Progenitor cell of endocrine pancreas (in vitro differentiated cells): Measurements from ENCODE around the gene LRP1B. TPM values are rescaled to one million over a fixed set of nuclear protein-coding genes. Genes with fewer than 3 reads are reported as not detected.

Experiments used
- DNase-seq: peaks from one replicate; pipeline ENCODE4 v3.0.0; 2021; ENCODE audit warnings: low spot score; ENCODE audit not compliant: unreplicated experiment
- H3K27ac Mint-ChIP-seq: 2 replicates; pipeline ENCODE4 v1.8.0; 2021; ENCODE audit warnings: mild to moderate bottlenecking, moderate library complexity, mixed read lengths
- H3K27me3 Mint-ChIP-seq: 2 replicates; pipeline ENCODE4 v1.8.0; 2021; ENCODE audit warnings: mixed read lengths
- H3K36me3 Mint-ChIP-seq: 2 replicates; pipeline ENCODE4 v1.8.0; 2022; ENCODE audit warnings: mixed read lengths; ENCODE audit not compliant: insufficient read depth
- H3K4me1 Mint-ChIP-seq: 2 replicates; pipeline ENCODE4 v1.8.0; 2021; ENCODE audit warnings: low read depth, mixed read lengths
- H3K4me3 Mint-ChIP-seq: 2 replicates; pipeline ENCODE4 v1.8.0; 2021; ENCODE audit warnings: low read depth, mild to moderate bottlenecking, moderate library complexity, mixed read lengths
- H3K9me3 Mint-ChIP-seq: 2 replicates; pipeline ENCODE4 v1.8.0; 2021; ENCODE audit warnings: low read depth, mixed read lengths
- total RNA-seq: library from RNA; stranded (reverse); gene quantifications from 2 replicates; pipeline ENCODE4 v1.2.1, GENCODE V29; 2021
- TF ChIP-seq, protein P1 (sequence below): fragments of 200-600 bp; sonication (generic); IDR thresholded peaks from one replicate; pipeline ENCODE4 v1.5.0; 2021; ENCODE audit warnings: antibody characterized with exemption, mild to moderate bottlenecking; ENCODE audit not compliant: unreplicated experiment

LRP1B gene
- total RNA-seq, 1 donor from 2014 or later = 0.57 TPM

DNA sequence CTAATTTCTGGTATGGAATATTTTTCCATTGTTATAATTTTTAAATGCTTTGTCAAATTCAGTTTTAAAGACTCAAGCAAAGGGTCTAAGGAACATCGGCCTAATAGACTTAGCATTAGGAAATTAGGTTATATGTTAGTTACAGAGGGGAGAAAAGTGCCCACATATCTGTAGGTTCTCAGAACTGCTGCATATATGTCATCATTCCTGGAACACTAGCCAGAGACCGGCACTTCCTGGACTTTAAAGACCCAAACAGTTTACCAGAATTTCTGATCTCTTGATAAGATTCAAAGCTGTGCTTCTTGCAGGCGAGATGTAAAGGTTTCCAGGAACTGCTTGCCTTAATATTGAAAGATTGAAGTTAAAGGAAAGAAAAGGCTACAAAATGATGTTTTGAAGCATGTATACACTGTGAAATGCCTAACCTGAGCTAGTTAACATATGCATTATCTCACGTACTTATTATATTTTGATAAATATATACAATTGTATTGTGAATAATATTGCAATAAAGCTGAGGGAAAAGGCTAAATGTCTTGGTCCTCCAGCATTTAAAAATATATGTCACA lies 993.6 kb downstream of the LRP1B start:
- Mint-ChIP-seq H3K36me3 (no peaks in the 10 kb centered on the region), H3K4me1 (no peaks in the 10 kb centered on the region), H3K27ac (no peak overlapping the region), H3K4me3 (no peak overlapping the region), H3K9me3 (no peaks in the 10 kb centered on the region), H3K27me3 (no peaks in the 10 kb centered on the region)
- no peak for DNase-seq
- TF ChIP-seq, protein P1, sequence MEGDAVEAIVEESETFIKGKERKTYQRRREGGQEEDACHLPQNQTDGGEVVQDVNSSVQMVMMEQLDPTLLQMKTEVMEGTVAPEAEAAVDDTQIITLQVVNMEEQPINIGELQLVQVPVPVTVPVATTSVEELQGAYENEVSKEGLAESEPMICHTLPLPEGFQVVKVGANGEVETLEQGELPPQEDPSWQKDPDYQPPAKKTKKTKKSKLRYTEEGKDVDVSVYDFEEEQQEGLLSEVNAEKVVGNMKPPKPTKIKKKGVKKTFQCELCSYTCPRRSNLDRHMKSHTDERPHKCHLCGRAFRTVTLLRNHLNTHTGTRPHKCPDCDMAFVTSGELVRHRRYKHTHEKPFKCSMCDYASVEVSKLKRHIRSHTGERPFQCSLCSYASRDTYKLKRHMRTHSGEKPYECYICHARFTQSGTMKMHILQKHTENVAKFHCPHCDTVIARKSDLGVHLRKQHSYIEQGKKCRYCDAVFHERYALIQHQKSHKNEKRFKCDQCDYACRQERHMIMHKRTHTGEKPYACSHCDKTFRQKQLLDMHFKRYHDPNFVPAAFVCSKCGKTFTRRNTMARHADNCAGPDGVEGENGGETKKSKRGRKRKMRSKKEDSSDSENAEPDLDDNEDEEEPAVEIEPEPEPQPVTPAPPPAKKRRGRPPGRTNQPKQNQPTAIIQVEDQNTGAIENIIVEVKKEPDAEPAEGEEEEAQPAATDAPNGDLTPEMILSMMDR = no peak

- DNase-seq = no peak
- TF ChIP-seq, protein P1 = no peak
- Mint-ChIP-seq H3K36me3 (no peaks in the 10 kb centered on the region), H3K27ac (no peak overlapping the region), H3K4me1 (no peaks in the 10 kb centered on the region), H3K27me3 (no peaks in the 10 kb centered on the region), H3K4me3 (no peak overlapping the region), H3K9me3 (no peaks in the 10 kb centered on the region)
Measured at GRCh38 chr2:141133883-141134282, 996.9 kb downstream of the LRP1B start.

DNA sequence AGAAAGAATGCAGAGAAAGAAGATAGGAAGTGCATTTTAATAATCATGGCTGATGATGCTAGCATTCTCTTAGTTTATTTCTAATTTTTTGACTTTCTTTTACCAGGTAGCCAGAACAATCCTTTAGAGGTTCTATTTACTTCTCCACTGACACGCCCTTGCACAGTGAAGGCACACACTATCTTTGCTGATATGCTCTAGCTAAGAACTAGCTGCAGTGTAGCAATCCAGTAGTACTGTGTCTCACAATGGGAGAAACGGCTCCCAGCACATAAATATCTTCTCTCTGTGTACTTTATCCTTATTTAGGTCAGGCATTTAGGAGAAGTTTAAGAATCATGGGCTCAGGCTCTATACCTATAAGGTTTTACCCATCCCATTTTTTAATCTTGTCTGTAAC lies 1005.4 kb downstream of the LRP1B start:
- H3K36me3 Mint-ChIP-seq = no peaks in the 10 kb centered on the region
- peaks cover 3% of the 10 kb centered on the region for H3K9me3 Mint-ChIP-seq
- H3K27ac Mint-ChIP-seq = no peak overlapping the region
- H3K4me3 Mint-ChIP-seq = no peak overlapping the region
- TF ChIP-seq, protein P1 = no peak
- H3K27me3 Mint-ChIP-seq = no peaks in the 10 kb centered on the region
- no peak for DNase-seq
- H3K4me1 Mint-ChIP-seq = peaks cover 7% of the 10 kb centered on the region

DNA sequence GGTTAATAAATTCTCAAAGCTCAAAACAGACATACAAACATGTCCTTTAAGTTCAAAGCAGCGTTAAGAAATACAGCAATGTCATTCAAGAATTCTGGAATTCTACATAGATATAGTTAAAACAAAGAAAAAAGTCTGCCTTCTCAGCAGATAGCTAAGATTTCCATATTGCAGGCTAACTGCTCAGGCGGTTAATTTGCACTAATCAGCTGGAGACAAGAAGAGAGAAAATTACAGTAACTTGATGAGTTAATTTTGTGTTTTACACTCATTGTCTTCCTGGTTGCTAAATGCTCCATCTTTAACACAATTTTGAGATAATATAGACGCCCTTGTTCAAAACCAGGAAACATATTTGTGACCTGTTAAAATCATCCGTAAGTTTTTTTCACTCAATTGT lies 1012.0 kb downstream of the LRP1B start:
- Mint-ChIP-seq H3K27me3 (no peaks in the 10 kb centered on the region), H3K4me3 (no peak overlapping the region), H3K36me3 (no peaks in the 10 kb centered on the region), H3K9me3 (no peaks in the 10 kb centered on the region), H3K27ac (no peak overlapping the region), H3K4me1 (no peaks in the 10 kb centered on the region)
- no peak for DNase-seq
- TF ChIP-seq, protein P1 = no peak

GRCh38 chr2:141113301-141113700 lies 1017.5 kb downstream of the LRP1B start:
- H3K4me1 Mint-ChIP-seq = no peaks in the 10 kb centered on the region
- H3K27ac Mint-ChIP-seq = no peak overlapping the region
- no peaks in the 10 kb centered on the region for H3K9me3 Mint-ChIP-seq

More at GRCh38 chr2:141113301-141113700, 1017.5 kb downstream of the LRP1B start:
- no peak overlapping the region for H3K4me3 Mint-ChIP-seq
- TF ChIP-seq, protein P1 = no peak
- no peak for DNase-seq
- H3K27me3 Mint-ChIP-seq = no peaks in the 10 kb centered on the region
- H3K36me3 Mint-ChIP-seq = no peaks in the 10 kb centered on the region
